Measurements from ENCODE around the gene PIK3R4.

The PIK3R4 gene

DNA sequence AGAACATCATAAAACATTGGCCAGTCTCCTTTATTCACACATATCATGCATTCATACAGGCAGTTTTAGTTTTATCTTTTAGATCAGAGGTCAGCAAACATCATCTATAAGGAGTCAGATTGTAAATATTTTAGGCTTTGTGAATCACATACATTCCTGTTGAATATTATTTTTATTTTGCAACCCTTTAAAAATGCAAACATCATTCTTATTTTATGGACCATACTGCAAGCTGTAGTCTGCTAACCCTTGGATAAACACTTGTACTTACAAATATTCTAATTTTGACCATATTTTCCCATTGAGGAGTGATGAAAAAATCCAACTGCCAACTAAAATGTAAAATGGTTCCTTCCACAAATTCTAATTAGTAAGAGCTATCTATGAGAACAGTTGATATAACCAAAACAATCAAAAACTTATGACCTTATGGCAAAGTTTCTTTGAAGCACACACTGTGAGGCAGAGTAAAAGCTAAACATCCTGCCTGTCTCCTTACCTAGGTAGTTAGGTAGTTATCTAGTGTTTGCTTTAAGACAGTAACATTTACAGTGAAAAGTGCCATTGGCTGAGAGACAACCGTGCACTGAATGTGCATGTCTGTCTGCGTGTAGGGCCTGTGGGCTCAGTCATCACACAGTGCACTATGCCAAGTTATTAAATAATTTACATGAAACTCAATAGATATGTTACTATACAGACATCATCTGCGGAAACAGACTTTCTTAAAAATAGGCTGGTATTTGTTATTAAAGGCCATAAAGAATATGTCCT is 57.7 kb downstream of the PIK3R4 start:
- DNase-seq (ENCODE audit: low read depth, low spot score), result no peak

DNA sequence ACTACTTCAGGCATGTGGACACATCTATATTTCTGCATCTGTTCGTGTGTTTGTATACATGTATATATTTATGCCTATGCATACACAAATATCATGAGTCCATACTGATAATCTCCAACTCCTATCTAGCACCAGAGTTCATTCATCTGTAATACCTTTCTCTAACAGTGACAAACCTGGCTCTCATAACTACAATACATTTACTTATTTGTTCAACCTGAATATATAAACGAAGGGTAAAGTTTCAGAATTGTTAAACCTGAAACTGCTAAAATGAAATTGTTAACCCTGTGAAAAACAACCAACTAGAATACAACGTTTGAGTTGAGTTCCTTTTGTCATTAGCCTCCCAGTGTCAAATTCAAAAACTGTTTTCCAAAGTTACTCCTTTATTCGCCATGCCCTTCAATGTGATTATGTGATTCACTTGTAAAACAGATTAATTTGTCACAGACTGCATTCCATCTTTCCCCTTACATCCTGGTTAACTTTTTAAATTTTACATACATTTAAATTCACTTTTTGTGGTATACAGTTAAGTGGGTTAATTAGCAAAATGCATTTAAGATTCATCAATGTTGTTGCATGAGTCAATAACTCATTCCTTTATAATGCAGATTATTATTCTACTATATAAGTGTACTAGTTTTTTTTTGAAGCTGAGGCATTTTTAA is 58.5 kb downstream of the PIK3R4 start:
- no peak for DNase-seq (ENCODE audit: low read depth, low spot score)

DNA sequence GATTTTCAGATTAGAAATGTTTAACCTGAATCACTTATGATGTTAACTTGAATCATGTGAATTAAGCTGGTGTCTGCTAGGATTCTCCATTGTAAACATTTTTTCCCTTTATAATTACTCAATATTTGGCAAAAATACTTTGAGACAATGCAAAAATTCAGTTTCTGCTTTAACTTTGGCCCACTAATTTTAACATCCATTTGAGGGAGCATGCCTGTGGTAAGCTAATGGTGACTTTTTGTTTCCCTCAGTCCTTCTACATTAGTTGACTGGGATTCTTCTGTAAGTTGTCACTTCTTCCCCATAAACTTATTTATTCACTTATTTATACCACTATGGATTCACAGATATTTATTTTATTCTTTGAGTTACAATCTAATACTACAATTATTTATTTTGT is 59.3 kb downstream of the PIK3R4 start:
- no peak for DNase-seq (ENCODE audit: low read depth, low spot score)

DNA sequence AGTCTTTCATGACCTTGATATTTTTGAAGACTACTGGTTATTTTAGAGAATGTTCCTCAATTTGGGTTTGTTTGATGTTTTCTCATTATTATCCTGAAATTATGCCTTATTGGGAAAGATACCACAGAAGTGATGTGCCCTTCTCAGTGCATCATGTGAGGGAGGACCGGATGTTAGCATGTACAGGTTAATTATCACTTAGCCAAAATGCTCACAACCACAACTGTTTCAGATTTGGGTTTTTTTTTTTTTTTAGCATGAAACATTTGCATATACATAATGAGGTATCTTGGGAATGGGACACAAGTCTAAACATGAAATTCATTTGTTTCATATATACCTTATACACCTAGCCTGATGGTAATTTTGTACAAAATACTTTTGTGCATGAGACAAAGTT is 59.8 kb downstream of the PIK3R4 start:
- DNase-seq (ENCODE audit: low read depth, low spot score), result no peak

DNA sequence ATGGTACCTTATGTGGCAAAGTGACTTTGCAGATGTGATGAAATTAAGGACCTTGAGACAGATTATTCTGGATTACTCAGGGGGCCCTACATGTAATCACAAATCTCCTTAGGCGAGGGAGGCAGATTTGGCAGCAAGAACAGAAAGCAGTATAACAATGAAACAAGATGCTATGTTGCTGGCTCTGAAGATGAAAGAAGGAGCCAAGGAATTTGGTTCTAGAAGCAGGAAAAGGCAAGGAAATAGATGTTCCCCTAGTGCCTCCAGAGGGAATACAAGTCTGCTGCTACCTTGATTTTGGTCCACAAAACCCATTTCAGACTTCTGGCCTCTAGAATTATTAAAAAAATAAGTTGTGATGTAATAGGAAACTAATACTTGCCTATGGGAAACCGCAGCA is 64.5 kb downstream of the PIK3R4 start:
- DNase-seq (ENCODE audit: low read depth, low spot score), result no peak

DNA sequence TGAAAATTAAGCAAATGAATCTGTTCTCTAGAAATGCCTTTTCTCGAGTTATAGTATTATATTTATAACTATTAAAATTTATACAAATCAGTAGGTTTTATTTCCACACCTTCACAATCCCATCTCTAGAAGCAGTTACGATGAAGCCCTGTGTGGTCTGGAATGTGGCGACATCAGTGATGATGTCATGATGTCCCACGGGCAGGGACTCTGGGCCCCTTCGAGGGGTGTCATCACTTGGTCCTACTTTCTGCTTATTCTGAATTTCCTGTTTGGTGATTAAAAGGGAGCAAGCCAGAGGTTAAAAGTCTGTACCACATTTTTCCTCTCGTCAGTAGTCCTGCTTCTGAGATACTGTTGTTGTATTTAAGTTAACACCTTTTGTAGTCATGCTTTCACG is 67.4 kb downstream of the PIK3R4 start:
- DNase-seq (ENCODE audit: low read depth, low spot score), result no peak

DNA sequence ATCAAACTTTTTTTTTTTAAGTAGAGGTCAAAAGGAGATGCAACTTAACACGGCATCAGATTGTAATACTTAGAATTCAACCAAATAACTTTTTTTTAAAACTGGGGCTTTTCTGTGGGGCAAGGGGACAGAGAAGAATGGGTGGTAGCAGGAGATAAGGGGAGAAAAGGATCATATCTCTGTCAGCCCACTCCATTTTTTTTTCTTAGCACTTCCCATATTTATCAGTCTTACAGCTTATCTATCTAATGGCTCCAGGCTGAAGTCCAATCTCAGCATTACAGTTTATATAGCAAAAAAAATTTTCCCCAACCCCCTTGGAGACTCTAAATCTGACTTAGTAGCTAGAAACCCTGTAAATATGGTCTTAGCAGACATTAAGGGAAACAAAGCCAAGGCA is 69.3 kb downstream of the PIK3R4 start:
- no peak for DNase-seq (ENCODE audit: low read depth, low spot score)

DNA sequence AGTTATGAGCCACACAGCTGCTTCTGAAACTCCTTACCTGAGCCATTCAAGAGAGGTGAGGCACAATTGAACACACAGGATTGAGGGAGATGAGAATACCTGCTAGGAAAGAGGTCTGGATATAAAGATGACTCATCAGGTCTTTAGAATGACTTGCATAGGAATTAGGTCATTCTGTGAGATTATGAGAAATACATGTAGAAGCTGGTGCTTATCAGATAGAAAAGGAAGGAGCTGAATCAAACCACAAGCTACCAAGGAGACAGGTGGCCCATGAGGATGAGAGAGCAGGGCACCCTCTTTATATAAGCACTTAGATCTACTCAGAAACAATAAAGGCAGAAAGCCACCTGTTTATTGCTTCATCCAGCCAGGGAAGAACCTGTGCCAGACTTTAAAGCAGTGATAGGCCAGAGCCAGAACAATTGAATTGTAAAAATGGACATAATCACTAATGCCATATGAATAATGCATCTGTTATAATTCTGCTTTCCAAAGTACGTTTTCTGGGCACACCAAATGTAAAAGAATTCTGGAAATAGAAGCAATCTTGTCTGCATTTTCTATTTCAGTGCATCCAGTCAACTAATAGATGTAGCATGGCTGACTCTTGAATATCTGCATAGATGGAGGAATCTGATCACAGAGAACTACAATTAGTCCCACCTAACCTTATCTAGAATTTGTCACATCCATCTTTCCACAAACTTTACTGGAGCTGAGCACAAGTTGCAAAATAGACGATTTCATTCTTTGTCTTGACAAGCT is 74.9 kb downstream of the PIK3R4 start:
- DNase-seq (ENCODE audit: low read depth, low spot score), result no peak

DNA sequence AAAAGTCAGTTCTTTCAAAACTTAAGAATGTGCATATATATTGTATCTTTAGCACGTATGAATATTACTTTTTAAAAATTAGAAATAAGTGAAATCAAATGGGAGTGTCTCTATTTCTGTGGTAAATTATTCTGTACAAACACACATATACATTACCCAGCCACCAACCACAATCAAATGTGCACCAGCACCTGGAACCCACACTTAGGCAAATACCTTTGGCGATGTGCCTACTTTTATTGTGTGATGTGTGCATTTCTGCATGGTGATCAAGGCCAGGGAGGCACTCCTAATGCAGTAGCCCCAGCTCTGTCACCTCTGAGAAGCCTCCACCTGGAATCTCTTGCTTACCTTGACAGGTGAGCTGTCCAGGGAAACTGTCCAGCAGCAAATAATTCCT is 76.9 kb downstream of the PIK3R4 start:
- DNase-seq (ENCODE audit: low read depth, low spot score), result no peak

DNA sequence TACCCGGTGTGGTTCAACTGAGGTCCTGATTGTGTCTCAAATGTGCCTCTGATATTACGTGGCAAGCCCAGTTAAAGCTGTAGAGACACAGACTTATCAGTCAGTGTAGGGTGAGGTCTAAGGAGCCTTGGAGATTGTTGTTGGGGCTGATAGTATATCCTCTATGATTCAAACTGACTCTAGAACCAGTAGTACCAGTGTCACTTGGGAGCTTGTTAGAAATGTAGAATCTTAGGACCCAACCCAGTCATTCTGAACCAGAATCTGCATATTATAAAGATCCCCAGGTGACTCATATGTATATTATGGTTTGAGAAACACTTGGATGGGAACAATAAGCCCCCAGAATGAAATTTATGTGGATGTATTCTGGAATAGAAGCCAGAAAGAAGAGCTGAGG is 83.5 kb downstream of the PIK3R4 start:
- DNase-seq (ENCODE audit: low read depth, low spot score), result no peak

DNA sequence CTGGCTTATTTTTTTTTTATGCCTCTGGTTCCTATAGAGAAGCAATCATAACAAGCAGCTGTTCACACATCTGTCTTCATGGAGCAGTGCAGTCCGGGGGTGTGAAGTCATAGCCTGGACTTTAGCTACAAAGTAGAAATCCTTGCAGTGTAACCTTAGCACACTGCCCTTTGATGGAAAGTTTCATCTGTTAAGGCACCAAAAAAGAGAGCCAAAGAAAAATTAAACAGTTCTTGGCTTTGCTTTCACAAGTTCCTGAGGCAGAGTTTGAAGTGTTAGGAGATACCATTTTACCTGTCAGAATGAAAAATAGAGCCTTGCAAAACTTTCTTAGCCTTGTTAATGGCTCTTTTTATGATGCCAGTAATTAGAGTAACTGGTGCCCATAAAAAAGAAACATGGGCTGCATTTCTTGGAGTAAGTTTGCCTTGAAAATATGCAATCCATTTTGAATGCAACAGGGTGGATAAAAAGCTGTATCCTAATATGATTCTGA is 84.1 kb downstream of the PIK3R4 start:
- DNase-seq (ENCODE audit: low read depth, low spot score), result no peak

DNA sequence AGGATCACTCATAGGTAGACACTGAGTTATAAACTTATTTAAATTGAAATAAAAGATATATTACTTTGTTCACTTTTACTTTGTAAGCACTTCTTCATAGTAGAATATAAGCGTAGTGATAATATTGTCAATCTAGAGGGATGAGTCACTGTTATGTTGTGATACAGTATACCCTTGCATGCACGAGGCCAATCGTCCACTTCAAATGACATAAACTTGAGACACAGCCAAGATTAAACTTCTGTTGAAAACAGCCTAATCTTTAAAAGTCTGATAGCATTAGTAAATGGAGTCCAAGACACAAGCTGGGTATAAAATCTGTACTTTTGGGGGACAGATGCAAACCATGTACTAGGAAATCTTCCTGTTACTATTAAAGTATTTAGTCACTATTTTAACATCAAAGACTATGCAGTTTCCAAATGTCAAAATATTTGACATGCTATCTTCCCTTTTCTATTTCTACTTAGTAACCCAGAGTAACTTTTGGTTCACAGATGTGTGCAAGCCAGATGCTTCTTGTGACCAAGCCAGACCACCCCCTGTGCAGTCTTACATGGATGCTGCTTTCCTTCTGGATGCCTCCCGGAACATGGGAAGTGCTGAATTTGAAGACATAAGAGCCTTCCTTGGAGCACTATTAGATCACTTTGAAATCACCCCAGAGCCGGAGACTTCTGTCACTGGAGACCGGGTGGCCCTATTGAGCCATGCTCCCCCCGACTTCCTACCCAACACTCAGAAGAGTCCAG is 85.3 kb downstream of the PIK3R4 start:
- no peak for DNase-seq (ENCODE audit: low read depth, low spot score)

DNA sequence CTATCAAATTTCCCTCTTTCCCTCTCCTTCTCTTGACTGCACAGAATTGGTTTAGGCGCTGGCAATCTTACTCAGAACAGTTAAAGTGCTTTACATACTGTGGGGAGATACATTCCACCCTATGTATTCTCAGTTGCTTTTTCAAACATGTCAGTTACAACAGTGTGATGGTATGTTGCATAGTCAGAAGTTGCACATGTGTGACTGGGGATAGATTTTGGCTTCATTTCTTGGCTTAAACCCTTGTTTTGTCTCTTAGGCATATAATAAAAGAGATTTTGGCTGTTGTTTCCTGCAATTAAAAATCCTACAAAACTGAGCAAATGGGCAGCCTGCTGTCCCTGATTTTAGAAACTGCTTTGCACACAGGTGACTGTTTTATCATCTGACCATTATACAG is 86.7 kb downstream of the PIK3R4 start:
- DNase-seq (ENCODE audit: low read depth, low spot score), result no peak

DNA sequence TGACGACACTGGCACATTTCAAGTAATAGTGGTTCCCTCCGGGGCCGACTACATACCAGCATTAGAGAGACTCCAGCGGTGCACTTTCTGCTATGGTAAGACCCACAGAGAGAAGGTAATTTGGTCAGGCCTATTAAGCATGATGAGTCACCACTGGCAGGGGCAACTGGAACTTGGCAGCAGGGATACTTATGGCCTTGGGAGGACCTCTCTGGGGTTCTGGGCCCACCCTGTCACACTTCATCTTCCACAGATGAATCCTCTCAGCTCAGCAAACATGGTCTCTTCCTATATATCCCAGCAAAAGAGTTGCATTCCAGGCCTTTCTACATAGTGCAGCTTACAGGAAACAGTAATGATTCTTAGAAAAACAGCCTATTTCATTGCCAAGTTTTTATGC is 88.0 kb downstream of the PIK3R4 start:
- no peak for DNase-seq (ENCODE audit: low read depth, low spot score)

DNA sequence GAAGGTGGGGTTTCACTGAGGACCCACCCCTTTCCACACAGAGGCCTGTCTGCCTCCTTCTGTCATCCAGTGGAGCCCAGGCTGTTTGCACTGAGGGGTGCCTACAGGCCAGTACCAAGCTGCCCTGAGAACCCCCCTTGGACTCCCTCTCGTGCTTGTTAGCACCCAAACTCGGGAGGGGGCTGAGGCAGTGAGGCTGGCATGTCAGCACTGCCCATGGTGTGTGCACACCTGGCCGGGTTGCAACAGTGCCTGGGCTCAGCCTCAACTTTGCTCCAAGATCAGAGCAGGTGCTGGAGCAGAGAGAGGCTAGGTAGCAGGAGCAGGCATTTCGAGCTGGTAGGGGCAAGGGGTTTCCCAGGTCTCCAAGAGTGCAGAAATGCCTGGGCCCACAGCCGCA is 90.0 kb downstream of the PIK3R4 start:
- DNase-seq (ENCODE audit: low read depth, low spot score), result no peak

DNA sequence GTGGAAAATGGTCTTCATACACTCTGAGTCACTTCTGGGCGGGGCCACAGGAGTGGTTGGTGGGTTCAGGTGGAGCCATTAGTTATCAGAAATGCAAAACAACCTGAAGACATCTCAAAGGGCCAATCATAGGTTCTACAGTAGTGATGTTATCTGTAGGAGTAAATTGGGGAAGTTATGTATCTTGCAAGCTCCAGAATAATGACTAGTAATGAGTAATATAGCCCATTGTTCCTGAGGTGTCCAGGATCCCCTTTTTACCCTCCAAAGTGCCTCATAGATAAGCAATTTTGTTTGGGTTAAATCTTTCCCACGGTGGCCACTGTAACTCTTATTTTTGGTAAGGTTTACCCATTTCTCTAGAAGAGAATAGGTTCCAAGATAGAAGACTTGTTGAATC is 91.7 kb downstream of the PIK3R4 start:
- DNase-seq (ENCODE audit: low read depth, low spot score), result no peak

DNA sequence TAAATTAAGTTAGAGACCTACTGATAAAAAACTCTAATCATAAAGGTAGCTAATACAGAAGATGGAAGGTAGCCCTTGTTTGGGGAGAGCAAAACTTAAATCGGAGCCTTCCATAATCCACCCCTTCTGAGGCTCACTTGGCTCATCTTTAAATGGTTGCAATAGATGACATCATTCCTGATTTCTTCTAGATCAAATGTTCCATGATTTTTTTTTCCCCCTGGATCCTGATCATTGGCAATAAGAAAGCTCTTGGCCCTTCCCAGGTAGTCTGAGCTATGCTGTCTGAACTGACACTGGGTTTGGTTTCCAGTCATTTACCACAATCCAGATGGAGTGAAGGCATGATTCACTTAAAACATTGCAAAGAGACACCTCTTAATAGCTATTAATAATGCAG is 92.5 kb downstream of the PIK3R4 start:
- DNase-seq (ENCODE audit: low read depth, low spot score), result no peak

DNA sequence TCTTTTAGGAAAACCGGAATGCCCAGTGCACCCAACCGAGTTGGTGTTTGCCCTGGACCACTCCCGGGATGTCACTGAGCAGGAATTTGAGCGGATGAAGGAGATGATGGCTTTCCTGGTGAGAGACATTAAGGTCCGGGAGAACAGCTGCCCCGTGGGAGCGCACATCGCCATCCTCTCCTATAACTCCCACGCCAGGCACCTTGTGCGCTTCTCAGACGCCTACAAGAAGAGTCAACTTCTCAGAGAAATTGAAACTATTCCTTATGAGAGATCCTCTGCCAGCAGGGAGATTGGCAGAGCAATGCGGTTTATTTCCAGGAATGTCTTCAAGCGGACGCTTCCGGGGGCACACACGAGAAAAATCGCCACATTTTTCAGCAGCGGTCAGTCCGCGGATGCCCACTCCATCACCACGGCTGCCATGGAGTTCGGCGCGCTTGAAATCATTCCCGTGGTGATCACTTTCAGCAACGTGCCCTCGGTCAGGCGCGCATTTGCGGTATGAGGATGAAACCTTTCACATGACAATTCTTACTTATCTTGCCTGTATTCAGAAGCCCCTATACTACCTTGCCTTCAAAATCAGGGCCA is 97.5 kb downstream of the PIK3R4 start:
- no peak for DNase-seq (ENCODE audit: low read depth, low spot score)

DNA sequence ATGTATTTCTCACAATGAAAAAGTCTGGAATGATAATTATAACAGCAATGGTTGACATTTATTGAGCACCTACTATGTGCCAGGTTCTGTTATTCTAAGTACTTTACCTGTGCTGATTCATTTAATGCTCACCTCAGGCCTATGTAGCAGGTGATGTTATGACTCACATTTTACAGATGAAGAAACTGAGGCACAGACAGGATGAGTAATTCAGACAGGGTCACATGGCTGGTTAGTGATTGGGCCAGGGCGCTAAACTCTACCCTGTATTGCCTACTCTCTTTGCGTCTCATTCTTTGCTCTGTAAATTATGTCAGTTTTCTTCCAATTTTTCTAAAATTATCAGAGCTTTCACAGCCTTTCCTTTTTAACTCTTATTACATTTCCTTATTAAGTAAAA is 98.3 kb downstream of the PIK3R4 start:
- DNase-seq (ENCODE audit: low read depth, low spot score), result no peak

DNA sequence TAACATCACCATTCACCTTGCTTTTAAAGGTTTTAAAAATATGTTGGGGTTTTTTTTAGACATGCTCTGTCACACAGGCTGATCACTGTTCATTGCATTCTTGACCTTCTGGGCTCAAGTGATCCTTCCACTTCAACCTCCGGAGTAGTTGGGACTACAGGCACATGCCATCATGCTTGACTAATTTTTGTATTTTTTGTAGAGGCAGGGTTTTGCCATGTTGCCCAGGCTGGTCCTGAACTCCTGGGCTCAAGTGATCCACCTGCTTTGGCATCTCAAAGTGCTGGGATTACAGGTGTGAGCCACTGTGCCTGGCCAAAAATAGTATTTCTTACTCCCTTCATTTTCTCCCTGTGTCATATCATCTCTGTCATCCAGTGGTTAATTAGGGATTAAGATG is 101.4 kb downstream of the PIK3R4 start:
- DNase-seq (ENCODE audit: low read depth, low spot score), result no peak

DNA sequence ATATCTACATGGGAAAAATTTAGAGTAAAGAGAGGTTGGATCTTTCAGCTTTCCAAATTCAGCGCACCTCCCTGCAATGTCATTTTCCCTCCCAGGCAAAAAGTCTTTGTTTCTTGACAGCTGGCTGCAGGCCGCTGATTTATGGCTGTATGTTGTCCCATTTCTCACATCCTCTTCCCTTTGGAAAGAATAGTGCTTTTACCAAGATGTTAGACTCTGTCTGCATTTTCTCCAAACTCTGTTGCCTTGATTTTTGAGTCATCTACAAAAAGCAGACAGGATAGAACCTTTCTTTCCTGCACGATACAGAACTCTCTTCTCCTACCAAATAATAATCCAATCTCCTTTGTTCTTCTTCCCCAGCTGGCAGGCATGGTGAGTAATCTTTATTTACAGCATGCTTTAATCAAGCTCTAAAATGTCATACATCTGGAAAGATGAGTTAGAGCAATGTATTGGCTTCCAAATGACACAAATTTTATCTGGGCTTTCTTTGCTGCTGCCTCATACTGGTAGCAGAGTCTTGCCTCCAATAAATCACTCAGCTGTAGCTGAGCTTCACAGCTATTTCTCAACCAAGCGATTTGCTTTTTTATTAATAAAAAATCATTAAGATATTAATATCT is 101.9 kb downstream of the PIK3R4 start:
- no peak for DNase-seq (ENCODE audit: low read depth, low spot score)
